GM21390 (cell line): ENCODE measurements around the gene AKAP11.

ENCODE experiments used
- ATAC-seq: cut with Tn5 transposase; IDR thresholded peaks from one replicate; pipeline ENCODE4 v1.9.1; 2021; ENCODE audit not compliant: unreplicated experiment

The AKAP11 gene

DNA sequence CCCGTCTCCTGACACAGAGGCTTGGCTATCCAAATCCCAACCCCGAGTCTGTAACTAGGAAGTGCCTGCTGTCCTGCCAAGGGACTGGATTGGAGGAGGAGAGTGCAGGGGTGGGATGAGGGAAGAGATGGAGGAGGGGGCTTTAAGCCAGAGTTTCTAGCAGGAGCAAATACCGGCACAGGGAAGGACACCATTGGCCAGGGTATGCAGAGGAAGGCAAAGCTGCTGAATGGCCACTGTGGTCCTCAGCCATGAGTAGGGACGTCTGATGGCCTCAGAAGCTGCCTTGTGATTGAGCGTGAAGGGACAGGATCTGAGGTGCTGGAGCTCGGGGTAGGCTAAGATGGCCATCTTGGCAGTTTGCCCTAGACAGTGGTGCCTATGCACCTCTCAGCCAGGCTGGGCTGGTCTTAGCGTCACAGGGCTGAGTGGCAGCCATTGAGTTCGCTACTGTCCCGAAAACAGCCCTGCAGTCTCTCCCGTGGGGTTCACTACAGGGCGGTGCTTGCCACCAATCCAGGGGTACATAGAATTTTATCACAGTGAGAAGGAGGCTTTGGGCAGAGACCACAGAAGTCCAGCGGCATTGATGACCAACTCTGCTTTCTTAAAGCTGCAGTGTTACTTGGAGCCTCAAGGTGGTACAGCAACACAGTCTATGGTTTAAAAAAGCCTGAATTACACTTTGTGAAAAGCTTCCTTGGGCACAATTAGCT lies 61.8 kb downstream of the AKAP11 start:
- ATAC-seq, result peak; percentile 84

DNA sequence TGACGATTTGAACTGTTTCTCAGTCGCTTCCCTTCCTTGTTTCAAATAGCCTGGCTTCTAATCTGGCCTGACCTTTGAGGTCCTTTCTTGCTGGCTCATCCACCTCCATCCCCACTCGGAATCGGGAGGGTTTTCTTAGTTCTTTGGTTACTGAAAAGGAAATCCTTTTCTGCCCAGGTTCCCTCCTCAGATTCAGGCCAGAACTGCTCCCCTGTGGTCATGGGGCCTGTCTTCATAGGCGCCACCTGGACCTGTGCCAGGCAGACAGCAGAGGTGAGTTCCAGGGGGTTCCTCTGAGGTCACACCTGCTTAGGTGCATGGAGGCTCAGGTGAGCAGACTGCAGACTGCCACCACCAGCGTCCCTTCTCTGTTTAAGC lies 62.4 kb downstream of the AKAP11 start:
- peak; percentile 32 for ATAC-seq

DNA sequence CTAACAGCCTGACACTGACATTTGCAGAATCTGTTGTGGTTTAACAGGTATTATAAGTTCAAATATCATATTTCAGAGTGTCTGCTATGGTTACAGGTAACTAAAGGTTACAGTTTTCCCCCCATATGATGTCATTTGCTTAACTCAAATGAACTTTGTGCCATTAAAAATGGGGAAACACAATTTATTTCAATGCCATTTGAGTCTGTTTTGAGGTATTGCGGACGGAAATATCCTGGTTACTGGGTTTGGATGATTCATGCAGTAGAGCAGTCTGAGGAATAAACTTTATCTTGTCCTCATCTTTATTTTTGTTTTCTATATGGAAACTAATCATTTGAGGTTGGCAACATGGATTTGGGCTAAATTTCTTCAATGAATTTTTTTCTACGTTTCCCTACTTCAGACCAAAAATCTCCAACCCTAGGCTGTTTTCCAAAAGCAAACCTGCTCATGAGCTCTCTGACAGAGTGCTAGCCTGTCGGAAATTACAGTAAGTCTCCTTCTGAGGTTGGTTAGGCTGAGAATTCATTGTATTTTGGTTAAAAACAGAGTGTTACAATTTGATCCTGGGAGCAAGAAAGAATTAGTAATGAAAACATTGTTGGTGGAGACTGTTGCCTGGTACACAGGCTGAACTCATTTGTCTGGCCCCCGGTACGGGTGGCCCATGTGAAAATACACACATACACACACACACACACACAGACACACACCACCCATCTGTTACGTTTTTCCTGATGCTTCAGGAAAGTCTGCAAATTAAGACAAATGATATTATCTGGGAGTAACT lies 66.1 kb downstream of the AKAP11 start:
- ATAC-seq, result no peak

GRCh38 chr13:42345367-42345766 lies 73.4 kb downstream of the AKAP11 start:
- ATAC-seq, result peak; percentile 51

DNA sequence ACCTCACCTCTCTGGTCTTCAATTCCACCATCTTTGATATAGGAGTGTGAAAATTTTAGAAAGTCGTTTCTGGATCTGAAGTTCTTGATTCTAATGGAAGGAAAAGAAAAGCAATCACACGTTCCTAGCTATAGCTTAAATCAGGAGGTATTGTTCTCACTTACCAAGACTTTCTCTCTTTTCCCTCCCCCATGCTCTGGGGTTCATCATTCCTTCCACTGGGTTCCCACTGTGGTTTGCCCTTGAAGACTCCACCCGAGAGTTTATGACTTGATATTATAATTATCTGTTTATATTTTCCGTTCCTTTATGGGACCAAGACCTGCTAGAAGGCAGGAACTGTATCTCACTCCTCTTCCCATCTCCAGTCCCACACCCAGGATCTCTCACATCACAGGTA lies 76.6 kb downstream of the AKAP11 start:
- ATAC-seq, result no peak

- no peak for ATAC-seq
These were observed 78.2 kb downstream of the AKAP11 start for GRCh38 chr13:42350141-42350540.

GRCh38 chr13:42354241-42355091 lies 82.5 kb downstream of the AKAP11 start:
- ATAC-seq, result peak; percentile 84

DNA sequence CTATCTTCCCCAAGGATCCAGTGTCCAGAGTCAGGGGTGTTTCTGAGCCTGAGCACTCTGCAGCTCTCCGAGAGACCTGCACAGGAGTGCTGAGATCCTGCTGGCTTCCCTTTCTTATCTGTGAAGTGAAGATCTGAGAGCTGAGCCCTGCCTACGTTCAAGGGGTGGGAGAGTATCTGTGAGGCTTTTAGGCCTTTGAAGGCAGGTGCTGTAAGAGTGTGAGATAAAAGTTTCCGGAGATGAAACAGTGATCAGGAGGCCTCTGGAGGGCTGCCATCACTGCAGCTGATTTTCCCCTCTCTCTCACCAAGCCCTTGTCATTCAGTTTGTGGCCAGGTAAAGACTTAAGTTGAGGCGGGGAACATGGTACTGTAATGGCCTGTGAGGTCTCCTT lies 83.1 kb downstream of the AKAP11 start:
- ATAC-seq, result no peak

DNA sequence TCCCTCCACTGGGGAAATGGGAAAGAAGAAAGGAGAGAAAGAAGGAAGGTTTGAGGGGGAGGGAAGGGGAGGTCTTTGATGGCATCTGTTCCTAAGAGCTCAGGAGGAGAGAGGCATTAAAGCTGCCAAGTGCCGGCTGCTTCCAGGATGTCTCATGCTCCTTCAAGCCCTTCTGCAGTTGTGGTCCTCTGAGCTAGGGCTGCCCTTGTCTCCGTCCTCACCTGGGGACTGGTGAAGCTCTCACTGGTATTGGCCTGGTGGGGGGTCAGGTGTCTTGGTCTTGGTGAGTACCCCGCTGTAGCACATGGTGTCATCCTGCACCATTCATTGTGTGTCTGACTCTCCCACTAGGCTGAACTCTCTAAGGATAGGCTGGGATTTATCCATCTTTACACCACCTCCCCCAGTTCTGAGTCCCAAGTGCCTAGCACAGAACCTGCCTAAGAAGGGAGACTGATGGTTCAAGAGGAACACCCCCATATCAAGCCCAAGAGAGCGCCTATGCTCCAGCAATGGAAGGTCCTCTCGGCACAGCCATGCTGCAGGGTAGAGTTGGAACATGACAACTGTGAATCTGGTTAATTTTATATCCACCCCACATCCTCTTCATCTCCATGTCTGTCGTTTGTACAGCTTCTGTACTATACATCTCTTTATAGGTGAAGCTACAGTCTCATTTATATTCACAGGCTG lies 83.7 kb downstream of the AKAP11 start:
- no peak for ATAC-seq

GRCh38 chr13:42356184-42356575 lies 84.2 kb downstream of the AKAP11 start:
- no peak for ATAC-seq

- ATAC-seq, result no peak
These were observed 88.2 kb downstream of the AKAP11 start for GRCh38 chr13:42360046-42360574.

DNA sequence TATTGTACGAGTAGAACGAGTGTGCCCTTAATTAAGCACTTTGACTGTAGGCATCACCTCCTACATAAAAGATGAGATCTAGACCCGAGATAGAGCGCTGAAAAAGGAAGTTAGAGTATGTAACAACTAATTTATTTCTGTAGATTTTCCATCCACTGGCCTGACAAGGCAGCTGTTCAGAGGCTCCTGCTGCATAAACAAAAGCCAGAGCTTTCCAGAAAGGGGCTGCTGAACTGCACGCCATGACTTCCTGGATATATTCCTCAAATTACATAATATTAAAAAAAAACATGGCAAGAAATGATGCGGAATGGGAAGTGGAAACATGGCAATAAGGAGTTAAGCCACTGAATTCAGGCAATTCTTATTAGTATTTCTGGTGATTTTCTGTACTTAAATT lies 89.7 kb downstream of the AKAP11 start:
- ATAC-seq, result no peak

DNA sequence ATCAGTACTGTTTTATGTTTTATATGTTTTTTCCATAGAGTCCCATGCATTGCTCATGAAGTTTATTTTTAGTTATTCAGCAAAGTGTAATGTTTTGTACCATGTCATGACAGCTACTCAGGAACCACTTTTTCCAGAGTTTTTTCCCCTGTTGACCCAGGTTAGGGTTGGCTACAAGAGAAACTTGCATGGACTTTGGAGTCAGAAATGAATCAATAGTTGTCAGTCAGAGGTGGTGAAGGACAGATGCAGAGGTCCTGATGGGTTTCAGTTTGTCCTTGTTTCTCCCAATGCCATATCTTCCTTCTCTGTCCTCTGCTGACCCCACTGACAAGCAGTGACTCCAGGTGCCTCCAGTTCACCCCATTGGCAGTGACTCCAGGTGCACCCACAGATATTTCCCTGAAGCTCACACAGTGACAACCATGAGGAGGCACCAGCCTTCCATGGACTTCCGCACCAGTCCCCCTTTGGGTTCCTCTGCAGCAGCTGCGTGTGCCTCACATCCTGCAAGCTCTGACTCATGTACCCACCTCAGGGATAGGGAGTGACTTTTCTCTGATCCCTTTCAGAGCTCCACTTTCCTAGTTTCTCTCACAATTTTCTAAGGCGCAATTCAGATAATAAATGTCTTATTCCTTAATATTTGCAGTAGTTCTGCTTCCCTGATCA lies 92.1 kb downstream of the AKAP11 start:
- no peak for ATAC-seq

- ATAC-seq, result no peak
These were observed 92.7 kb downstream of the AKAP11 start for GRCh38 chr13:42364613-42365000.

- no peak for ATAC-seq
These were observed 95.9 kb downstream of the AKAP11 start for GRCh38 chr13:42367831-42368230.

GRCh38 chr13:42369071-42369797 lies 97.3 kb downstream of the AKAP11 start:
- no peak for ATAC-seq

- ATAC-seq, result no peak
These were observed 98.3 kb downstream of the AKAP11 start for GRCh38 chr13:42370229-42370628.
